Body of pancreas (tissue), 4 donors: Measurements from ENCODE around the gene ADGRA1.

Source experiments
- CTCF ChIP-seq, 7 experiments: fragments of 450-650 bp in 4 of 7; fragments of 200-600 bp in 3 of 7; sonication (generic) in 3 of 7; IDR thresholded peaks; one replicate each; pipeline ENCODE4 v1.5.1; 2016 to 2019; ENCODE audit warnings: antibody characterized with exemption in 7 of 7
- POLR2A ChIP-seq, 3 donors: fragments of 450-650 bp; IDR thresholded peaks; one replicate each; pipeline ENCODE4 v1.6.1; 2016; ENCODE audit warnings: antibody characterized with exemption in 3 of 3, mild to moderate bottlenecking in 2 of 3

- no peak for TF ChIP-seq CTCF (IDR thresholded peaks at IDR 0.05)
- no peak for TF ChIP-seq POLR2A (IDR thresholded peaks at IDR 0.05)
These were observed 71.3 kb downstream of the ADGRA1 start for GRCh38 chr10:133158756-133159610.
